ENCODE measurements around the gene OR5H15. TPM values are rescaled to one million over a fixed set of nuclear protein-coding genes. Genes with fewer than 3 reads are reported as not detected.
"Not testable (repeated sequence)": the region's sequence is repeated elsewhere in the genome, so short reads cannot be mapped to it uniquely, and the experiment has no call there.

OR5H15 gene
- polyA plus RNA-seq, 1 donor from 2014 or later: not detected

DNA sequence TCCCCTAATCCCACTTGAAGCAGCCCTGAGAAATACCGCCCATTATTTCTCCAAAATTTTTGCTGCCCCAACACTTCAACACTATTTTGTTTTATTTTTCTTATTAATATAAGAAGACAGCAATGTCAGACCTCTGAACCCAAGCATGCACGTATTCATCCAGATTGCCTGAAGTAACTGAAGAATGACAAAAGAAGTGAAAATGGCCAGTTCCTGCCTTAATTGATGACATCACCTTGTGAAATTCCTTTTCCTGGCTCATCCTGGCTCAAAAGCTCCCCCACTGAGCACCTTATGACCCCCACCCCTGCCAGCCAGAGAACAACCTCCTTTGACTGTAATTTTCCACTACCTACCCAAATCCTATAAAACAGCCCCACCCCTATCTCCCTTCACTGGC is 29.8 kb downstream of the OR5H15 start:
- not testable (repeated sequence) for H3K9me3 Mint-ChIP-seq

DNA sequence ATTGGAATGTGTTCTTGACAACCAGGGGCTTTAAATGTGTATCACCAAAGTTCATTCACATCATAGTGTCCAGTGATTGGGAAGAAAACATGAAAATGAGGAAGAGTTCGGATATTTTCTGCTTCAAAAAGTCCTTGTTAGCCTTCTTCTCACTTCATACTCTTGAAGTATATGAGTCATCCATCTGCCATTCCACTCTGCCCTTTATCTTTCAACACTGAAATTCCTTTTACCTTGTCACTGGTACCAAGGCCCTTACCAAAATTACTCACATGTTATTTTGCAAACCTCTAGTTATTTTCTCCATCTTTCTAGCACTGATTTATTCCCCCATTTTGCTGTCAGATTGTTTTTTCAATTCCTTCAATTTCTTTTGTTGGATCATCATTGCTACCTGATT is 32.5 kb downstream of the OR5H15 start:
- Mint-ChIP-seq H3K4me1 (no peaks in the 10 kb centered on the region), H3K4me3 (no peak overlapping the region), H3K27ac (no peak overlapping the region), H3K36me3 (no peaks in the 10 kb centered on the region), H3K9me3 (peaks cover 0 to 2% (median 0%) of the 10 kb centered on the region in 3 donors), H3K27me3 (peaks cover 3% of the 10 kb centered on the region)

More for the DNA sequence above, 29.8 kb downstream of the OR5H15 start:
- not testable (repeated sequence) for H3K27me3 Mint-ChIP-seq, H3K36me3 Mint-ChIP-seq, H3K27ac Mint-ChIP-seq, H3K4me3 Mint-ChIP-seq, H3K4me1 Mint-ChIP-seq

DNA sequence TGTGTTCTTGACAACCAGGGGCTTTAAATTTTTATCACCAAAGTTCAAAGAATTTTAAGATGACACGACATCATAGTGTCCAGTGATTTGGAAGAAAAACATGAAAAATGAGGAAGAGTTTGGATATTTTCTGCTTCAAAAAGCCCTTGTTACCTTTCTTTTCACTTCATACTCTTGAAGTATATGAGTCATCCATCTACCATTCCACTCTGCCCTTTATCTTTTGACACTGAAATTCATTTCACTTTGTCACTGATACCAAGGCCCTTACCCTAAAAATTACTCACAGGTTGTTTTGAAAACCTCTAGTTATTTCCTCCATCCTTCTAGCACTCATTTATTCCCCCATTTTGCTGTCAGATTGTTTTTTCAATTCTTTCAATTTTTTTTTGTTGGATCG is 42.7 kb downstream of the OR5H15 start:
- no peaks in the 10 kb centered on the region for H3K4me1 Mint-ChIP-seq
- H3K4me3 Mint-ChIP-seq: no peak overlapping the region
- H3K27ac Mint-ChIP-seq: no peak overlapping the region
- no peaks in the 10 kb centered on the region for H3K27me3 Mint-ChIP-seq
- peaks cover 0 to 5% (median 4%) of the 10 kb centered on the region in 3 donors for H3K9me3 Mint-ChIP-seq
- H3K36me3 Mint-ChIP-seq: no peaks in the 10 kb centered on the region

DNA sequence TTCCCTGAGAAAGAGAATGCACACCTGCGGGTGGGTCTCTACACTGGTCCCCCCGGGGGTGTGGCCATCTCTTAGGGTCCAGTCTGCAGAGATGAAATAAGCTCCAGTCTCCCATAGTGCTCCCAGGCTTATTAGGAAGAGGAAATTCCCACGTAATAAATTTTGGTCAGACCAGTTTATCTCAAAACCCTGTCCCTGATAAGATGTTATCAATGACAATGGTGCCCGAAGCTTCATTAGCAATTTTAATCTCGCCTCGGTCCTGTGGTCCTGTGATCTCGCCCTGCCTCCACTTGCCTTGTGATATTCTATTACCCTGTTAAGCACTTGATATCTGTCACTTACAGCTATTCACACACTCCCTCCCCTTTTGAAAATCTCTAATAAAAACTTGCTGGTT is 46.8 kb downstream of the OR5H15 start:
- peaks cover 0 to 5% (median 4%) of the 10 kb centered on the region in 3 donors for H3K9me3 Mint-ChIP-seq
- H3K4me1 Mint-ChIP-seq: no peaks in the 10 kb centered on the region
- no peaks in the 10 kb centered on the region for H3K27me3 Mint-ChIP-seq
- no peaks in the 10 kb centered on the region for H3K36me3 Mint-ChIP-seq
- H3K4me3 Mint-ChIP-seq: no peak overlapping the region
- H3K27ac Mint-ChIP-seq: no peak overlapping the region

DNA sequence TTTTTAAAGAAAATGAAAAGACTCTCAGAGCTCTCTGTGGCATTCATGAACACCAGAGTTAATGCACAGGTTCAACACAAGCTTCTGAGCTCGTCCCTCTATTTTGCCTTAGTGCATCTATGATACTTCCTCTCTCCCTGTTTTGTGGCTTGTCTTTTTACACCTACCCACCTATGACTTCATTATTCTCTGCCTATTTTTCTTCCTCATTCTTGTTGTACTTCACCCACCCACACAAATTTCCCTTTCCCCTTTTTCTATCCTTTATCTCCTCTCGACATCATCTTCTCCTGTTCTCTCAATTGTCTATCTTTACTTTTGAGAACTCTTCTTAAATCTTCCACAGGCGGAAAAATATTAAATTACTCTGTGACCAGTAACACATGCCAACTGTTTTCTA is 48.6 kb downstream of the OR5H15 start:
- Mint-ChIP-seq H3K9me3 (peaks cover 0 to 4% (median 4%) of the 10 kb centered on the region in 3 donors), H3K36me3 (no peaks in the 10 kb centered on the region), H3K27me3 (no peaks in the 10 kb centered on the region), H3K4me3 (no peak overlapping the region), H3K27ac (no peak overlapping the region), H3K4me1 (no peaks in the 10 kb centered on the region)

Other genes starting within 250 kb of the OR5H15 start
- 28.8 TPM for gene RIOX2, start 194.3 kb upstream of the OR5H15 start, polyA plus RNA-seq
- not detected for gene GABRR3, start 131.4 kb upstream of the OR5H15 start, polyA plus RNA-seq
- not detected for gene OR5AC2, start 79.5 kb upstream of the OR5H15 start, polyA plus RNA-seq
- gene OR5H1, start 36.0 kb upstream of the OR5H15 start, polyA plus RNA-seq: not detected
- not detected for gene OR5H14, start 19.2 kb upstream of the OR5H15 start, polyA plus RNA-seq
- gene OR5H6, start 97.5 kb downstream of the OR5H15 start, polyA plus RNA-seq: not detected
- gene OR5H2, start 115.8 kb downstream of the OR5H15 start, polyA plus RNA-seq: not detected
- gene OR5K4, start 187.2 kb downstream of the OR5H15 start, polyA plus RNA-seq: not detected
- gene OR5K3, start 224.0 kb downstream of the OR5H15 start, polyA plus RNA-seq: not detected

Data from IgD-negative memory B cell (primary cell).